Measurements from ENCODE around the gene ARAP1. TPM values are rescaled to one million over a fixed set of nuclear protein-coding genes. Genes with fewer than 3 reads are reported as not detected.

ARAP1 gene
- total RNA-seq, 2 donors from 2014 or later, result 81.7 to 93.4 TPM

- DNase-seq (no peak), ATAC-seq (replicated peaks in 1 of 2) (no peak)
- Mint-ChIP-seq H3K27ac (no peak overlapping the region), H3K36me3 (ENCODE audit: insufficient read depth in 2 of 2) (peaks cover under 1 to 1% of the 10 kb centered on the region in 2 donors), H3K9me3 (peaks cover 0 to under 1% of the 10 kb centered on the region in 2 donors), H3K27me3 (ENCODE audit: low read depth) (peaks cover 17% of the 10 kb centered on the region), H3K4me3 (no peak overlapping the region), H3K4me1 (ENCODE audit: low read depth) (no peaks in the 10 kb centered on the region)
Observed at GRCh38 chr11:72662036-72662435, 90.2 kb downstream of the ARAP1 start.

GRCh38 chr11:72661486-72661885, 90.7 kb downstream of the ARAP1 start:
- no peaks in the 10 kb centered on the region for H3K36me3 Mint-ChIP-seq (ENCODE audit: insufficient read depth in 2 of 2)
- DNase-seq (no peak), ATAC-seq (replicated peaks in 1 of 2) (no peak)
- H3K27ac Mint-ChIP-seq, result no peak overlapping the region
- no peaks in the 10 kb centered on the region for H3K4me1 Mint-ChIP-seq (ENCODE audit: low read depth)
- no peaks in the 10 kb centered on the region for H3K9me3 Mint-ChIP-seq
- H3K27me3 Mint-ChIP-seq (ENCODE audit: low read depth), result peaks cover 17% of the 10 kb centered on the region
- H3K4me3 Mint-ChIP-seq, result no peak overlapping the region

DNA sequence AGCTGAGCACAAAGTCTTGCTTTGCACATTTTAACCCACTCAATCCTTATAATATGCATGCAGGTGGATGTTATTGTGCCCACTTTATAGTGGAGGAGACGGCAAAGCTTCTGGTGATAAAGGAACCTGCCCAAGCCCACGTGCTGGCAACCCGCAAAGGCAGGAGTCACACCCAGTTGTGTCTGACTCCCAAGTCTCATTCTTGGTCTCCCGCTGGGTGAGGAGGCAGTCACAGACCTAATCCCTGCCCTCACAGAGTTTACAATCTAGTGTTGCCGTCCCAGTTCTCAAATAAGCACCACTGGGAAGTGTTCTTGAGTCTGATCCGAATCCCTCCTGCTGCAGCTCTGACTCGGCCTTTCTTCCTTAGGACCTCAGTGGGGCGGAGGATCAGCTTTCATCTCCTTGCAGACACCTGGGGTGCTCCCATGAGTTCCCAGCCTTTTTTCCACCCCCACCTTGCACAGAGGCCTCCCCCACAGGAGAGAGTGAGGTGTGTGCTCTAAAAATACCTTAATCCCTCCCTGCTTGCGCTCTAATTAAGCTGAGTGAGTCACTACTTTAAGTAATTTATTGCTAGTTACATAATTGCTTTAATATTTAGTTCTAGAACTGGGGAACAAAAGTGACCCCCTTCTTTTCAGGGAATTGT, 93.1 kb downstream of the ARAP1 start:
- Mint-ChIP-seq H3K27ac (no peak overlapping the region), H3K36me3 (ENCODE audit: insufficient read depth in 2 of 2) (no peaks in the 10 kb centered on the region), H3K27me3 (ENCODE audit: low read depth) (peaks cover 11% of the 10 kb centered on the region), H3K9me3 (no peaks in the 10 kb centered on the region), H3K4me1 (ENCODE audit: low read depth) (no peaks in the 10 kb centered on the region), H3K4me3 (no peak overlapping the region)
- ATAC-seq (replicated peaks in 1 of 2), result no peak
- no peak for DNase-seq

- Mint-ChIP-seq H3K4me3 (no peak overlapping the region), H3K36me3 (ENCODE audit: insufficient read depth in 2 of 2) (no peaks in the 10 kb centered on the region), H3K27me3 (ENCODE audit: low read depth) (peaks cover 11% of the 10 kb centered on the region), H3K4me1 (ENCODE audit: low read depth) (no peaks in the 10 kb centered on the region), H3K27ac (no peak overlapping the region), H3K9me3 (no peaks in the 10 kb centered on the region)
- no peak for ATAC-seq (replicated peaks in 1 of 2)
- no peak for DNase-seq
Observed at GRCh38 chr11:72657411-72658100, 94.7 kb downstream of the ARAP1 start.

DNA sequence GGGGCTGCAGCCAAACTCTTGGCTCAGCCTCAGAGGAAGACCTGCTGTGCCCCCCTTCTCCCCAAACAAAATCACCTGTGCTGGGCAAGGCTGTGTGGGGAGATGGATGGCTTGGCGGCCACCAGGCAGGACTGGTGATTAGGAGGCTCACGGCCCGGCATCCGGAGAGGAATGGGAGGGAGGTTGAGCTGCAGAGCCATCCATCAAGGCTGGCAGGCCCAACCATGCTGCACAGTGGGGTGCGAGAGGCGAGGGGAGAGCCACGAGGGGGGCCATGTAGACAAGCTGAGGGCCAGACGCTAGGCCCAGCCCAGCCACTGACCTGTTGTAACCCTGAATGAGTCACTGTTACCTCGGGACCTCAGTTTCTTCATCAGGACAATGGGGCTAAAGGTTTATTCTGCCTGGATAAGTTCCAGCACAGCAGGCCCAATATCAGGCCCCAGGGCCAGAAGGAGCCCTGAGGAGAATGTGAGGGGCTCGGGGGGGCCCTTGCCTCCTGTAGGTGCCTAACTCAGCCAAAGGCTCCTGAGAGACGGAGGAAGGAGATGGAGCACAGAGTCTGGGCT, 96.2 kb downstream of the ARAP1 start:
- Mint-ChIP-seq H3K9me3 (no peaks in the 10 kb centered on the region), H3K4me1 (ENCODE audit: low read depth) (no peaks in the 10 kb centered on the region), H3K36me3 (ENCODE audit: insufficient read depth in 2 of 2) (no peaks in the 10 kb centered on the region), H3K4me3 (no peak overlapping the region), H3K27ac (no peak overlapping the region), H3K27me3 (ENCODE audit: low read depth) (peaks cover 11% of the 10 kb centered on the region)
- ATAC-seq (replicated peaks in 1 of 2) (no peak), DNase-seq (no peak)

DNA sequence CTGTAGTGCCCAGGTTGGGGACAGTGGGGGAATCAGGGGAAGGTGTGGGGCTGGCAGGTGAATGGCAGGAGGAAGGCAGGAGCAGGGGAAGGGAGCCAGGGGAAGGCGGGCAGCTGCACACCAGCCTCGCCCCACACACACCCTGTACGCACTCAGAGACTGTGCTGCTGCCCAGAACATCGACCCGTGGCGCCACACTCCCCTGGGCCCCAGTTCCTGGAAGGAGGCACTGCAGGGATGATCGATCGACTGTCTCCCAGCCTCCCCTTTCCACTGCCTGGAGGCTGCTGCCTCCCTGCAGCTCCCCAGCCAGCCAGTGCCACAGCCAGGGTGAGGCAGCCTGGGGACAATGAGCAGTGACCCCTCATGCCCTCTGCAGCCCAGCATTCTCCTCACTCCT, 97.2 kb downstream of the ARAP1 start:
- ATAC-seq (replicated peaks in 1 of 2) (no peak), DNase-seq (no peak)
- Mint-ChIP-seq H3K27ac (no peak overlapping the region), H3K4me3 (no peak overlapping the region), H3K27me3 (ENCODE audit: low read depth) (peaks cover 11% of the 10 kb centered on the region), H3K9me3 (no peaks in the 10 kb centered on the region), H3K4me1 (ENCODE audit: low read depth) (no peaks in the 10 kb centered on the region), H3K36me3 (ENCODE audit: insufficient read depth in 2 of 2) (no peaks in the 10 kb centered on the region)

DNA sequence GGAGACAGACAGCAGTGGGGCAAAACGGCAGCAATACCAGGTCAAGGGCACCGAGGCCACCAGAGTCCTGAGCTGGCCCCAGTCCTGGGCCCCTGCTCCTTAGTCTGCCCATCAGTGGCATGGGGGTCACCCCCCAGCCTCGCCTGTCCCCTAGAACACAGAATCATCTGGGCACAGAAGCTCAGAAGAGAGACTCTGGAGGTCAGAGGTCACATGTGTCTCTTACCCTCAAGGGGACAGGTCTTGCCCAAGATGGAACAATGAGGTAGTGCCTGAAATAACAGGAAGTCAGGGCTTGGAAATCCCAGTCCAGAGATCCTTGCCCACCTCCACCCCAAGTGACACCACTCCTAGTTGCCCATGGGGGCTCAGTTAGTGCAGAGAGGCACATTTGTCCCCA, 98.6 kb downstream of the ARAP1 start:
- peaks cover 4% of the 10 kb centered on the region for H3K27me3 Mint-ChIP-seq (ENCODE audit: low read depth)
- no peak for ATAC-seq (replicated peaks in 1 of 2)
- H3K4me3 Mint-ChIP-seq, result no peak overlapping the region
- H3K4me1 Mint-ChIP-seq (ENCODE audit: low read depth), result no peaks in the 10 kb centered on the region
- H3K27ac Mint-ChIP-seq, result no peak overlapping the region
- H3K9me3 Mint-ChIP-seq, result no peaks in the 10 kb centered on the region
- H3K36me3 Mint-ChIP-seq (ENCODE audit: insufficient read depth in 2 of 2), result no peaks in the 10 kb centered on the region
- no peak for DNase-seq

- Mint-ChIP-seq H3K27me3 (ENCODE audit: low read depth) (no peaks in the 10 kb centered on the region), H3K4me3 (no peak overlapping the region), H3K36me3 (ENCODE audit: insufficient read depth in 2 of 2) (no peaks in the 10 kb centered on the region)
Observed at GRCh38 chr11:72652873-72653630, 99.2 kb downstream of the ARAP1 start.

GRCh38 chr11:72652133-72652532, 100.1 kb downstream of the ARAP1 start:
- H3K36me3 Mint-ChIP-seq (ENCODE audit: insufficient read depth in 2 of 2), result no peaks in the 10 kb centered on the region
- no peaks in the 10 kb centered on the region for H3K27me3 Mint-ChIP-seq (ENCODE audit: low read depth)
- no peak overlapping the region for H3K4me3 Mint-ChIP-seq
- no peaks in the 10 kb centered on the region for H3K9me3 Mint-ChIP-seq
- DNase-seq, result no peak
- H3K27ac Mint-ChIP-seq, result no peak overlapping the region
- no peak for ATAC-seq (replicated peaks in 1 of 2)
- H3K4me1 Mint-ChIP-seq (ENCODE audit: low read depth), result no peaks in the 10 kb centered on the region

More at GRCh38 chr11:72652873-72653630, 99.2 kb downstream of the ARAP1 start:
- no peak for DNase-seq
- no peaks in the 10 kb centered on the region for H3K9me3 Mint-ChIP-seq
- H3K27ac Mint-ChIP-seq, result no peak overlapping the region
- ATAC-seq (replicated peaks in 1 of 2), result no peak
- H3K4me1 Mint-ChIP-seq (ENCODE audit: low read depth), result no peaks in the 10 kb centered on the region

- H3K9me3 Mint-ChIP-seq, result no peaks in the 10 kb centered on the region
- no peak overlapping the region for H3K4me3 Mint-ChIP-seq
Observed at GRCh38 chr11:72649215-72649976, 102.8 kb downstream of the ARAP1 start.

DNA sequence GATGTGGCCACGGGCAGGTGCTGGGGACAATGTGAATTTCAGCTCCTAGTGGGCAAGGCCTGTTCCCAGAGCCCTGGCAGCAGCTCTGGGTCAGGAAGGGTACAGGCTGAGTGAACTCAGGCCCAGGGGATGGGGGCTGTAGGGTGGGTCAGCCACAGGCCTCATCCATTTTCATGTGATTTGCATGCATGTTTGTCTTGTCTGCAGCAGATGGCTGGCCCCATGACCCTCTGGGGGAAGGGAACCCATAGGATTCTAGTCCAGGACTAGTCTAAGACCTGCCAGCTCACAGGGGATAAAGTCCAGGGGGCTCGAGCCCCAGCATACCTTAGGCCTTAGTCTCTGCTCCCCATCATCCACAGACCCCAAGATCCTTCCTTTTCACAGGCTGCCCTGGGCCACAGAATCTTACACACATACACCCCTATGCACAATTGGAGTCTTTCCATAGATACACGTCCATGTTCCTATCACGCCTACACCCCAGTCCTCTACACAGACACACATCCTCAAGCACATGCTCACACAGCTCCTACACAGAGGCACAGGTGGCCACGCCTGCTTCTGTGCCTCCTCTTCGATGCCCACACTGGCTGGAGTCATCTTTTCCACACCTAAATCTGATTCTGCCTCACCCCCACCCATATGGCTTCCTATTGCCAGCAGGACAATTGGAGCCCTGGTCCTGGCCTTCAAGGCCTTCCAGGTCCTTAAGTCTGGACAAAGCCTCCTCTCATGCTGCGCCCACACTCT, 103.6 kb downstream of the ARAP1 start:
- no peak for ATAC-seq (replicated peaks in 1 of 2)
- DNase-seq, result no peak
- H3K27ac Mint-ChIP-seq, result no peak overlapping the region
- no peaks in the 10 kb centered on the region for H3K9me3 Mint-ChIP-seq
- no peak overlapping the region for H3K4me3 Mint-ChIP-seq
- no peaks in the 10 kb centered on the region for H3K4me1 Mint-ChIP-seq (ENCODE audit: low read depth)
- H3K36me3 Mint-ChIP-seq (ENCODE audit: insufficient read depth in 2 of 2), result no peaks in the 10 kb centered on the region
- H3K27me3 Mint-ChIP-seq (ENCODE audit: low read depth), result no peaks in the 10 kb centered on the region

More at GRCh38 chr11:72649215-72649976, 102.8 kb downstream of the ARAP1 start:
- H3K4me1 Mint-ChIP-seq (ENCODE audit: low read depth), result no peaks in the 10 kb centered on the region
- ATAC-seq (replicated peaks in 1 of 2), result no peak
- H3K27me3 Mint-ChIP-seq (ENCODE audit: low read depth), result no peaks in the 10 kb centered on the region
- no peaks in the 10 kb centered on the region for H3K36me3 Mint-ChIP-seq (ENCODE audit: insufficient read depth in 2 of 2)
- no peak overlapping the region for H3K27ac Mint-ChIP-seq
- no peak for DNase-seq

DNA sequence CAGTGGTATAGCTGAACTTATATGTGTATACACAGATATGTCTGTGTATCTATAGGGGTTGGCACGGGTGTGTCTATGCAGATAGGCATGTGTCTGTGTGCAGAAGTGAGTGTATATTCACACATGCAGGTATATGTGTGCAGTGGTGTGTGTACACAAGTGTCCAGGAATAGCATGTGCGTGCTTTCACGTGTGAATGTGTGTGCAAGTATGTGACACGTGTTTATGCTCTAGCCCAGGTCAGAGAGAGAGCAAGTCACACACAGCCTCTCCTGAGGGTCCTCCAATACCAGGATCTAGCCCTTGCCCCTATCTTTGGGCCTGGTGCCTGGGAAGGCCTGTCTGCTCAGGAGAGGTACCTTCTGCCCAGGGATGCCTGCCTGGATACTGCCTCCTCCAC, 104.3 kb downstream of the ARAP1 start:
- DNase-seq, result no peak
- Mint-ChIP-seq H3K9me3 (no peaks in the 10 kb centered on the region), H3K27me3 (ENCODE audit: low read depth) (no peaks in the 10 kb centered on the region), H3K4me1 (ENCODE audit: low read depth) (no peaks in the 10 kb centered on the region), H3K27ac (no peak overlapping the region), H3K4me3 (no peak overlapping the region), H3K36me3 (ENCODE audit: insufficient read depth in 2 of 2) (no peaks in the 10 kb centered on the region)
- ATAC-seq (replicated peaks in 1 of 2), result no peak
